Neural cell (in vitro differentiated cells): Measurements from ENCODE around the gene C6orf118. TPM values are rescaled to one million over a fixed set of nuclear protein-coding genes. Genes with fewer than 3 reads are reported as not detected.

Experiments
- H2AFZ ChIP-seq: fragments of 200-600, 300-800 bp; sonication (generic), shearing (Covaris generic); 2 replicates; pipeline ENCODE4 v1.6.0; 2014; ENCODE audit warnings: low read depth, mild to moderate bottlenecking, antibody characterized with exemption, low read length, moderate library complexity
- H3F3A ChIP-seq: fragments of 200-600 bp; shearing (Covaris generic); 2 replicates; pipeline ENCODE4 v1.6.1; 2016; ENCODE audit warnings: mild to moderate bottlenecking, moderate library complexity, mixed read lengths, antibody characterized with exemption, low read length; ENCODE audit not compliant: insufficient read depth, poor library complexity, severe bottlenecking
- H3K27ac ChIP-seq: fragments of 200-600, 300-800 bp; sonication (generic), shearing (Covaris generic); 2 replicates; pipeline ENCODE4 v1.5.1; 2014; ENCODE audit warnings: mild to moderate bottlenecking, low read length, moderate library complexity
- H3K27me3 ChIP-seq: fragments of 300-800, 200-600 bp; sonication (generic), shearing (Covaris generic); 2 replicates; pipeline ENCODE4 v1.6.0; 2014; ENCODE audit warnings: mild to moderate bottlenecking, low read depth, low read length, moderate library complexity; ENCODE audit not compliant: insufficient read depth
- H3K36me3 ChIP-seq: fragments of 300-800, 200-600 bp; sonication (generic), shearing (Covaris generic); 2 replicates; pipeline ENCODE4 v1.5.1; 2014; ENCODE audit warnings: mild to moderate bottlenecking, antibody characterized with exemption, low read length, moderate library complexity; ENCODE audit not compliant: insufficient read depth
- H3K4me2 ChIP-seq: fragments of 300-800, 200-600 bp; sonication (generic), shearing (Covaris generic); 2 replicates; pipeline ENCODE4 v1.6.0; 2014; ENCODE audit warnings: mild to moderate bottlenecking, low read length
- H3K4me3 ChIP-seq: fragments of 300-800, 200-600 bp; sonication (generic), shearing (Covaris generic); 2 replicates; pipeline ENCODE4 v1.5.1; 2014; ENCODE audit warnings: mild to moderate bottlenecking, low read length, moderate library complexity
- H3K79me2 ChIP-seq: fragments of 200-600 bp; shearing (Covaris generic); replicated peaks from 2 replicates; pipeline ENCODE4 v1.6.0; 2014; ENCODE audit warnings: mild to moderate bottlenecking, low read length, moderate library complexity; ENCODE audit not compliant: insufficient read depth
- H3K9ac ChIP-seq: fragments of 300-800, 200-600 bp; sonication (generic), shearing (Covaris generic); 2 replicates; pipeline ENCODE4 v1.6.1; 2016; ENCODE audit warnings: mild to moderate bottlenecking, low read length, mixed read lengths
- H3K9me2 ChIP-seq: fragments of 200-600 bp; shearing (Covaris generic); 2 replicates; pipeline ENCODE4 v1.6.1; 2016; ENCODE audit warnings: mild to moderate bottlenecking, low read length, mixed read lengths; ENCODE audit not compliant: insufficient read depth
- H3K9me3 ChIP-seq: fragments of 200-600, 300-800 bp; sonication (generic), shearing (Covaris generic); 2 replicates; pipeline ENCODE4 v1.6.1; 2016; ENCODE audit warnings: mild to moderate bottlenecking, mixed run types, low read length, moderate library complexity, mixed read lengths
- H4K20me1 ChIP-seq: fragments of 200-600 bp; shearing (Covaris generic); 2 replicates; pipeline ENCODE4 v1.6.1; 2016; ENCODE audit warnings: mild to moderate bottlenecking, mixed run types; ENCODE audit not compliant: insufficient read depth
- EZH2 ChIP-seq: fragments of 200-600, 300-800 bp; shearing (Covaris generic), sonication (generic); IDR thresholded peaks from 2 replicates; pipeline ENCODE4 v1.6.1; 2014; ENCODE audit warnings: antibody characterized with exemption, low read length, borderline replicate concordance, mild to moderate bottlenecking; ENCODE audit not compliant: insufficient read depth, poor library complexity, severe bottlenecking
- MXI1 ChIP-seq: fragments of 450-650 bp; conservative IDR thresholded peaks from 2 replicates; pipeline ENCODE4 v1.6.1; 2014; ENCODE audit warnings: antibody characterized with exemption, mild to moderate bottlenecking; ENCODE audit not compliant: poor library complexity, severe bottlenecking
- POLR2AphosphoS5 ChIP-seq: IDR thresholded peaks from 2 replicates; pipeline ENCODE4 v1.6.1; 2012
- SMC3 ChIP-seq: fragments of 450-650 bp; conservative IDR thresholded peaks from 2 replicates; pipeline ENCODE4 v1.6.1; 2014; ENCODE audit warnings: antibody characterized with exemption, mild to moderate bottlenecking, moderate library complexity; ENCODE audit not compliant: poor library complexity
- TAF1 ChIP-seq: IDR thresholded peaks from 2 replicates; pipeline ENCODE4 v1.6.1; 2012; ENCODE audit warnings: low read depth
- polyA plus RNA-seq: library from polyadenylated mRNA; depleted of rRNA; stranded (reverse); fragments of >200 nt; gene quantifications from 2 replicates; pipeline ENCODE4 v1.2.3, GENCODE V29; 2014
- TF ChIP-seq, protein P1 (sequence below): IDR thresholded peaks from 2 replicates; pipeline ENCODE4 v1.6.1; 2012; ENCODE audit warnings: borderline replicate concordance
- TF ChIP-seq, protein P2 (sequence below): fragments of 450-650 bp; IDR thresholded peaks from 2 replicates; pipeline ENCODE4 v1.5.1; 2014; ENCODE audit warnings: antibody characterized with exemption, mild to moderate bottlenecking, moderate library complexity; ENCODE audit not compliant: poor library complexity, severe bottlenecking

C6orf118 gene
- polyA plus RNA-seq, 1 donor from 2014 or later = 5.2 TPM

DNA sequence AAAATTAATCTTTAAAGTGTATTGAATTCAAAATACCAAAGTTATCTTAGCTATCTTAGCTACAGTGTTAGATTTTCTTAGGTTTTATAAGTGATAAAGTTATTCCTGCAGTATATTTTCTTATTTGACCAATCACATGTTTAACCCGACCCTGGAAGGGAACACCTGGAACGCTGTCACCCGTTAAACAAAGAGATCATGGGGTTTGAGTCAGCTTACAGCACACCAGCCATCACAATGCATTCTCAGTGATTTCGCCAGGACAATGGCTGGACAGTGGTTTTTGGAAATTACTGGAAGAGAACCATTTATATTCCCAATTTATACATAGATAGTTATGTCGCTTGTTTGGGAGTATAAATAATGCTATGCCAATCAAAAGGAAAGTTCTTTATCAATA lies 10.5 kb downstream of the C6orf118 start:
- Histone ChIP-seq H3K27me3 (no peaks in the 10 kb centered on the region), H4K20me1 (no peaks in the 10 kb centered on the region), H3K9me3 (no peaks in the 10 kb centered on the region), H3K9ac (no peak overlapping the region), H3K36me3 (no peaks in the 10 kb centered on the region), H3K27ac (no peak overlapping the region), H3K79me2 (no peaks in the 10 kb centered on the region), H3K4me3 (no peak overlapping the region), H2AFZ (no peak overlapping the region), H3K4me2 (no peak overlapping the region), H3K9me2 (no peaks in the 10 kb centered on the region), H3F3A (no peaks in the 10 kb centered on the region)
- TF ChIP-seq TAF1 = no peak
- no peak for TF ChIP-seq SMC3
- TF ChIP-seq MXI1 = no peak
- no peak for TF ChIP-seq POLR2AphosphoS5
- TF ChIP-seq, protein P1, sequence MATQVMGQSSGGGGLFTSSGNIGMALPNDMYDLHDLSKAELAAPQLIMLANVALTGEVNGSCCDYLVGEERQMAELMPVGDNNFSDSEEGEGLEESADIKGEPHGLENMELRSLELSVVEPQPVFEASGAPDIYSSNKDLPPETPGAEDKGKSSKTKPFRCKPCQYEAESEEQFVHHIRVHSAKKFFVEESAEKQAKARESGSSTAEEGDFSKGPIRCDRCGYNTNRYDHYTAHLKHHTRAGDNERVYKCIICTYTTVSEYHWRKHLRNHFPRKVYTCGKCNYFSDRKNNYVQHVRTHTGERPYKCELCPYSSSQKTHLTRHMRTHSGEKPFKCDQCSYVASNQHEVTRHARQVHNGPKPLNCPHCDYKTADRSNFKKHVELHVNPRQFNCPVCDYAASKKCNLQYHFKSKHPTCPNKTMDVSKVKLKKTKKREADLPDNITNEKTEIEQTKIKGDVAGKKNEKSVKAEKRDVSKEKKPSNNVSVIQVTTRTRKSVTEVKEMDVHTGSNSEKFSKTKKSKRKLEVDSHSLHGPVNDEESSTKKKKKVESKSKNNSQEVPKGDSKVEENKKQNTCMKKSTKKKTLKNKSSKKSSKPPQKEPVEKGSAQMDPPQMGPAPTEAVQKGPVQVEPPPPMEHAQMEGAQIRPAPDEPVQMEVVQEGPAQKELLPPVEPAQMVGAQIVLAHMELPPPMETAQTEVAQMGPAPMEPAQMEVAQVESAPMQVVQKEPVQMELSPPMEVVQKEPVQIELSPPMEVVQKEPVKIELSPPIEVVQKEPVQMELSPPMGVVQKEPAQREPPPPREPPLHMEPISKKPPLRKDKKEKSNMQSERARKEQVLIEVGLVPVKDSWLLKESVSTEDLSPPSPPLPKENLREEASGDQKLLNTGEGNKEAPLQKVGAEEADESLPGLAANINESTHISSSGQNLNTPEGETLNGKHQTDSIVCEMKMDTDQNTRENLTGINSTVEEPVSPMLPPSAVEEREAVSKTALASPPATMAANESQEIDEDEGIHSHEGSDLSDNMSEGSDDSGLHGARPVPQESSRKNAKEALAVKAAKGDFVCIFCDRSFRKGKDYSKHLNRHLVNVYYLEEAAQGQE = no peak
- TF ChIP-seq, protein P2, sequence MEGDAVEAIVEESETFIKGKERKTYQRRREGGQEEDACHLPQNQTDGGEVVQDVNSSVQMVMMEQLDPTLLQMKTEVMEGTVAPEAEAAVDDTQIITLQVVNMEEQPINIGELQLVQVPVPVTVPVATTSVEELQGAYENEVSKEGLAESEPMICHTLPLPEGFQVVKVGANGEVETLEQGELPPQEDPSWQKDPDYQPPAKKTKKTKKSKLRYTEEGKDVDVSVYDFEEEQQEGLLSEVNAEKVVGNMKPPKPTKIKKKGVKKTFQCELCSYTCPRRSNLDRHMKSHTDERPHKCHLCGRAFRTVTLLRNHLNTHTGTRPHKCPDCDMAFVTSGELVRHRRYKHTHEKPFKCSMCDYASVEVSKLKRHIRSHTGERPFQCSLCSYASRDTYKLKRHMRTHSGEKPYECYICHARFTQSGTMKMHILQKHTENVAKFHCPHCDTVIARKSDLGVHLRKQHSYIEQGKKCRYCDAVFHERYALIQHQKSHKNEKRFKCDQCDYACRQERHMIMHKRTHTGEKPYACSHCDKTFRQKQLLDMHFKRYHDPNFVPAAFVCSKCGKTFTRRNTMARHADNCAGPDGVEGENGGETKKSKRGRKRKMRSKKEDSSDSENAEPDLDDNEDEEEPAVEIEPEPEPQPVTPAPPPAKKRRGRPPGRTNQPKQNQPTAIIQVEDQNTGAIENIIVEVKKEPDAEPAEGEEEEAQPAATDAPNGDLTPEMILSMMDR = no peak

DNA sequence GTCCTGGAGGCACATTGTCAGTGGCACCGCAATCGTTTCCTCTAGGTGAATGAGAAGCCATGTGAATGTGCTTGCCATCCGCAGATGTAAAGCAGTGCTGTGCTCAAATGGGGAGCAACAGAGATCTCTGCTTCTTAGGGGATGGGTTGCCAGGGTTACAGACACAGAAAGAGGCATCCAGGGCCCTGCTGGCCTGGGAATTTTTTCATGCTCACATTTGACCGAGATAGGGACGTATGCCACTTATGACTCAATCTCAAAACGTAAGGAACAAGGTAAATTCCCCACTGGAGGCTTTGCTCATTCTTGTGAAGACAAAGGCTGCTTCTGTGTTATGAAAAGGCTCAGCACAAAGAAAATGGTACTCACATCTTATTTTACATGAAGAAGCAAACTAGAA lies 11.0 kb downstream of the C6orf118 start:
- no peak overlapping the region for H3K4me2 ChIP-seq
- H3K79me2 ChIP-seq = no peaks in the 10 kb centered on the region
- no peak overlapping the region for H2AFZ ChIP-seq
- no peaks in the 10 kb centered on the region for H3K36me3 ChIP-seq
- no peak overlapping the region for H3K4me3 ChIP-seq
- H4K20me1 ChIP-seq = no peaks in the 10 kb centered on the region
- no peak overlapping the region for H3K9ac ChIP-seq
- TF ChIP-seq TAF1 = no peak
- TF ChIP-seq, protein P1 = no peak
- TF ChIP-seq, protein P2 = no peak
- no peak for TF ChIP-seq POLR2AphosphoS5
- TF ChIP-seq EZH2 = no peak
- TF ChIP-seq MXI1 = no peak
- H3K9me3 ChIP-seq = no peaks in the 10 kb centered on the region
- no peak overlapping the region for H3K27ac ChIP-seq
- H3K9me2 ChIP-seq = no peaks in the 10 kb centered on the region
- H3F3A ChIP-seq = no peaks in the 10 kb centered on the region
- H3K27me3 ChIP-seq = no peaks in the 10 kb centered on the region
